ENCODE measurements around the gene GAB1. TPM values are rescaled to one million over a fixed set of nuclear protein-coding genes. Genes with fewer than 3 reads are reported as not detected.
A peak's percentile ranks its signal among the peaks of the same experiment; 100 is the strongest.

The GAB1 gene
- total and polyA plus RNA-seq, 2 donors from 2014 or later = 3.6 to 38.0 TPM

DNA sequence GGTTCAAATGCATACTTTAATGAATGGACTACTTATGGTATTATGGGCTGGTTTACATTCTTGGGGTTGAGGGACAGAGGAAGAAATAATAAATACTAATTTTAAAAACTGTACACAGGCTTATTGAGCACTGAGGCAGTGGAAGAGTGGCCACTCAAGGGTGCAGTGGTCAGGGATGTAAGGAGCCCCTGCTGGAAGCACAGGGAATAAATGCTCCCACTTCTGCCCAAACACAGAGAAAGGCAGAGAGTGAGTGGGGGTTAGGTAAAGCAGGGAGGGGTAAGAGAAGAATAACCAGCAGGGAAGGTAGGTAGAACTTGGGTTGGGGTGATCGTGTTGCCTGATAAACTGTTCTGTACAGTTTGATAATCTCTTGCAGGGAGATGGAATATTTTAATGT, 60.0 kb downstream of the GAB1 start:
- Histone ChIP-seq H3K4me3 (ENCODE audit: low read length in 3 of 3) (no peak overlapping the region), H3K27me3 (ENCODE audit: control insufficient read depth, insufficient read depth, low read length) (no peaks in the 10 kb centered on the region), H3K9ac (ENCODE audit: low read length in 3 of 3) (no peak overlapping the region), H3K36me3 (ENCODE audit: control insufficient read depth in 2 of 3, insufficient read depth in 3 of 3, low read length in 3 of 3) (no peaks in the 10 kb centered on the region), H3K9me3 (ENCODE audit: control insufficient read depth in 2 of 3, insufficient read depth in 1 of 3, low read length in 3 of 3) (no peaks in the 10 kb centered on the region), H3K27ac (ENCODE audit: low read depth in 2 of 2, low read length in 2 of 2) (no peak overlapping the region), H3K4me1 (ENCODE audit: control insufficient read depth in 2 of 3, insufficient read depth in 2 of 3, low read depth in 1 of 3, low read length in 3 of 3) (peaks cover 0 to 32% (median 2%) of the 10 kb centered on the region in 3 donors)
- intact Hi-C loops (cut with DNase I) = no loop called here
- TF ChIP-seq, protein P1, sequence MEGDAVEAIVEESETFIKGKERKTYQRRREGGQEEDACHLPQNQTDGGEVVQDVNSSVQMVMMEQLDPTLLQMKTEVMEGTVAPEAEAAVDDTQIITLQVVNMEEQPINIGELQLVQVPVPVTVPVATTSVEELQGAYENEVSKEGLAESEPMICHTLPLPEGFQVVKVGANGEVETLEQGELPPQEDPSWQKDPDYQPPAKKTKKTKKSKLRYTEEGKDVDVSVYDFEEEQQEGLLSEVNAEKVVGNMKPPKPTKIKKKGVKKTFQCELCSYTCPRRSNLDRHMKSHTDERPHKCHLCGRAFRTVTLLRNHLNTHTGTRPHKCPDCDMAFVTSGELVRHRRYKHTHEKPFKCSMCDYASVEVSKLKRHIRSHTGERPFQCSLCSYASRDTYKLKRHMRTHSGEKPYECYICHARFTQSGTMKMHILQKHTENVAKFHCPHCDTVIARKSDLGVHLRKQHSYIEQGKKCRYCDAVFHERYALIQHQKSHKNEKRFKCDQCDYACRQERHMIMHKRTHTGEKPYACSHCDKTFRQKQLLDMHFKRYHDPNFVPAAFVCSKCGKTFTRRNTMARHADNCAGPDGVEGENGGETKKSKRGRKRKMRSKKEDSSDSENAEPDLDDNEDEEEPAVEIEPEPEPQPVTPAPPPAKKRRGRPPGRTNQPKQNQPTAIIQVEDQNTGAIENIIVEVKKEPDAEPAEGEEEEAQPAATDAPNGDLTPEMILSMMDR (IDR thresholded peaks at IDR 0.05; ENCODE audit: borderline replicate concordance, extremely low read depth, insufficient read depth) = no peak
- DNase-seq = no peak
- FAIRE-seq = no peak

DNA sequence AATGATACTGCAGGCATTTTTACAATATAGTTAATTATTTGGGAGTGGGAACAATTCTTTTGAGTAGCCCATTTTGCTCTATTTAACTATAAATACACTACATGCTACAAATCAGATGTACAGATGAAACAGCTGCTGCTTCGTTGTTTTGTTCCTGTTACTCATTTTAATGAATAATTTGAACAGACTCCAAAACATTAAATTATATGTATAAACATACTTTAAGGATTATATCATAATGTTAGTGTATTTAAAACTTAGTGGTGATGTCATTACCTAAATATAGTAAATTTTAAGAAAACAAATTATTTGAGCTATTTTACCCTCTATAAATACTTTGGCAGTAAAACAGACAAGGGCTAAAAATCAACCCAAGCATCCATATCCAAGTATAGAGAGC, 60.7 kb downstream of the GAB1 start:
- peak in 1 of 5 donors; percentile 81 for DNase-seq
- H3K4me1 ChIP-seq (ENCODE audit: control insufficient read depth in 2 of 3, insufficient read depth in 2 of 3, low read depth in 1 of 3, low read length in 3 of 3) = peaks cover 0 to 26% (median 3%) of the 10 kb centered on the region in 3 donors
- TF ChIP-seq, protein P1 (IDR thresholded peaks at IDR 0.05; ENCODE audit: borderline replicate concordance, extremely low read depth, insufficient read depth) = no peak
- H3K9me3 ChIP-seq (ENCODE audit: control insufficient read depth in 2 of 3, insufficient read depth in 1 of 3, low read length in 3 of 3) = no peaks in the 10 kb centered on the region
- intact Hi-C loops (cut with DNase I) = no loop called here
- peak; percentile 42 for FAIRE-seq
- no peaks in the 10 kb centered on the region for H3K36me3 ChIP-seq (ENCODE audit: control insufficient read depth in 2 of 3, insufficient read depth in 3 of 3, low read length in 3 of 3)
- H3K9ac ChIP-seq (ENCODE audit: low read length in 3 of 3) = no peak overlapping the region
- no peak overlapping the region for H3K4me3 ChIP-seq (ENCODE audit: low read length in 3 of 3)
- no peaks in the 10 kb centered on the region for H3K27me3 ChIP-seq (ENCODE audit: control insufficient read depth, insufficient read depth, low read length)
- H3K27ac ChIP-seq (ENCODE audit: low read depth in 2 of 2, low read length in 2 of 2) = no peak overlapping the region

DNA sequence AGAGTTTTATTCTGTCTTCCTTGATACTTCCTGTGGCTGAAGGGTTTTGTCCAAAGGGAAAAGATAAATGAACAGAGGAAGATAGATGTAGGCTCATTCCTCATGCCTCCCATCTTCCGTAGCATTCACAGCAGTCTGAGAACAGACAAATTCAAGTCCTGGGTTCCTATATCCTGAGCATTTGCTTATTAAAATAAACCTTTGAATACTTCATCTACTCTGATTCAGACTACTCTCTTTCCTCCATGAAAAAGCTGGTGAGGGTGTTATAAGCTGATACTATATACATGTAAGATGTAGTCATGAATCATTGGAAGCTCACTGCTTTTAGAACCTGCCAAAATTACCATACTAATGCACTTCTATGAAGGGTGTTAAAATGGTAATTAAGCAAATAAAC, 61.2 kb downstream of the GAB1 start:
- FAIRE-seq (no peak), DNase-seq (no peak)
- no peaks in the 10 kb centered on the region for H3K36me3 ChIP-seq (ENCODE audit: control insufficient read depth in 2 of 3, insufficient read depth in 3 of 3, low read length in 3 of 3)
- H3K27ac ChIP-seq (ENCODE audit: low read depth in 2 of 2, low read length in 2 of 2) = no peak overlapping the region
- TF ChIP-seq, protein P1 (IDR thresholded peaks at IDR 0.05; ENCODE audit: borderline replicate concordance, extremely low read depth, insufficient read depth) = no peak
- intact Hi-C loops (cut with DNase I) = no loop called here
- peaks cover 0 to 21% (median 4%) of the 10 kb centered on the region in 3 donors for H3K4me1 ChIP-seq (ENCODE audit: control insufficient read depth in 2 of 3, insufficient read depth in 2 of 3, low read depth in 1 of 3, low read length in 3 of 3)
- no peaks in the 10 kb centered on the region for H3K27me3 ChIP-seq (ENCODE audit: control insufficient read depth, insufficient read depth, low read length)
- no peak overlapping the region for H3K9ac ChIP-seq (ENCODE audit: low read length in 3 of 3)
- no peaks in the 10 kb centered on the region for H3K9me3 ChIP-seq (ENCODE audit: control insufficient read depth in 2 of 3, insufficient read depth in 1 of 3, low read length in 3 of 3)
- no peak overlapping the region for H3K4me3 ChIP-seq (ENCODE audit: low read length in 3 of 3)

All from kidney (tissue), 14 donors.